HuH-7 (cell line): ENCODE data around the gene EMX1.

Experiments used
- DNase-seq: peaks from one replicate; pipeline ENCODE4 v3.0.0; 2011; ENCODE audit warnings: low spot score

Gene EMX1

GRCh38 chr2:72980535-72981217, 63.4 kb downstream of the EMX1 start:
- no peak for DNase-seq

- no peak for DNase-seq
These were observed 64.2 kb downstream of the EMX1 start for GRCh38 chr2:72981536-72981935.

GRCh38 chr2:72982219-72982618, 64.9 kb downstream of the EMX1 start:
- DNase-seq: no peak

GRCh38 chr2:72982781-72983499, 65.6 kb downstream of the EMX1 start:
- no peak for DNase-seq

GRCh38 chr2:72983500-72984161, 66.3 kb downstream of the EMX1 start:
- no peak for DNase-seq

- DNase-seq: no peak
These were observed 66.9 kb downstream of the EMX1 start for GRCh38 chr2:72984172-72984671.
